ENCODE results near the gene ANXA9.

The ANXA9 gene, protein sequence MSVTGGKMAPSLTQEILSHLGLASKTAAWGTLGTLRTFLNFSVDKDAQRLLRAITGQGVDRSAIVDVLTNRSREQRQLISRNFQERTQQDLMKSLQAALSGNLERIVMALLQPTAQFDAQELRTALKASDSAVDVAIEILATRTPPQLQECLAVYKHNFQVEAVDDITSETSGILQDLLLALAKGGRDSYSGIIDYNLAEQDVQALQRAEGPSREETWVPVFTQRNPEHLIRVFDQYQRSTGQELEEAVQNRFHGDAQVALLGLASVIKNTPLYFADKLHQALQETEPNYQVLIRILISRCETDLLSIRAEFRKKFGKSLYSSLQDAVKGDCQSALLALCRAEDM

DNA sequence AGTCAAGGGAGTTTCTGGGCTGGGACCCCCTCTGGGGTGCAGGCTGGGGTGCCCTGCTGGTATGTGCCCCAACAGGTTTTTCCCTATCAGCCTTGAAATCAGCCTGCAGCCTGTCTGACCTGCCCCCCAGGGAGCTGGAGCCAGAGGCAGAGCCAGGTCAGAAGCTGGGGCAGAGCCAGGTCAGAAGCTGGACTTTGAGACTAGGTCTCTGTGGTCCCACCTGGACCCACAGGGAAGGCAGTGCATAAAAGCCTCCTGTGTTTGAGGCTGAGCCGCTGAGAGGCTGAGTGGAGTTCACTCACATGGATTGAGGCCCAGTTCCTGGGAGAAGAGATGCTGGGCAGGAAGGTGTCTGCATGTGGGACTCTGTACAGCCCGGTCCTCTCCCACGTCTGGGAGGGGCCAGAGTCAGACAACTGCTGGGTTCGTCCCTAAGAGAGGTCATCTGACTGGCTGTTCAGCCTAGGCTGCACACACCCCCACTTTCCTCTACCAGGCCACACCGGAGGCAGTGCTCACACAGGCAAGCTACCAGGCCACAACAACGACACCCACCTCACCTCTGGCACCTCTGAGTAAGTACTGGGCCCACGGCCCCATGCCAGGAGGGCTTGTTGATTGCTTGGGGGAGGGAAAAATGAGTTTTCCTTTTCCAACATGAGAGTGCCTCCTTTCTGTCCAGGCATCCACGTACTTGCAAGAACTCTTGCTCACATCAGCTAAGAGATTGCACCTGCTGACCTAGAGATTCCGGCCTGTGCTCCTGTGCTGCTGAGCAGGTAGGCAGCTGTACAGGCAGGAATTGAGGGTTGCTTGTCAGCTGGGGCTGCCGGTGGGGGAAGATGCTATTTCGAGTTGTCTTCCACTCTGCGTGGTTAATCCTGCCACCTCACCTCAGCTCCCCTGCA, at the start of gene ANXA9:
ANXA9 (plus strand) TSS at position 488 of the 908 bp plus-strand sequence. CDS start 814 bp downstream, outside the sequence.
- no peak for DNase-seq (ENCODE audit: extremely low read depth in 1 of 2, low read depth in 1 of 2)

DNA sequence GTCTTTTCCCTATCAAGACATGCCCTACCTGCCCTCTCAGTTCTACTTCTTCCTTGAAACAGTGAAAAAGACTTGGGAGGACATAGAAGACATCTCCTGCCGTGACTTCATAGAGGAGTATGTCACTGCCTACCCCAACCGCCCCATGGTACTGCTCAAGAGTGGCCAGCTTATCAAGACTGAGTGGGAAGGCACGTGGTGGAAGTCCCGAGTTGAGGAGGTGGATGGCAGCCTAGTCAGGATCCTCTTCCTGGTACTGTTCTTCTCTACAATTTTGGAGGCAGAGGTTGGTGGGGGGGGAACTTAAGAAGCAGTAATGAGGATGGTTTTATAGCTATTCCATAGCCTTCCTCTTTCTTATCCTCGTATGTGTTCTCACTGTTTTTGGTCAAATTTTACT, 37.2 kb upstream of the ANXA9 start:
- DNase-seq (ENCODE audit: extremely low read depth in 1 of 2, low read depth in 1 of 2) = no peak

DNA sequence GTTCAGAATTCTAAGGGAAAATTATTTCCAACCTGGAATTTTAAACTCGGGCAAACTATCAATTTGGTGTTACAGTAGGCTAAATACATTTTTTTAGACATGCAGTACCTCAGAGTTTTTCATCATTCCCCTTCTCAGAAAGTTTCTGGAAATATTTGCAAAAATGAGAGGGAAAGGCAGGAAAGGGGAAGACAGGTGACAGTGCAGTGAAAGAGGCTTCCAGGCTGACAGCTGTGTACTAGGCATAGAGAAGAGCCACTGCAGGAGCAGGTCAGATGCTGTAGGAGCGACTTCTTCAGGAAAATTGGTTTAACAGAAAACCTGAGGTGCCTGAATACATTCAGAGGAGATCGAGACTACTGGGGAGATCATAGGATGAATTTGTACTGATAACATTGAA, 27.4 kb upstream of the ANXA9 start:
- DNase-seq (ENCODE audit: extremely low read depth in 1 of 2, low read depth in 1 of 2) = no peak

DNA sequence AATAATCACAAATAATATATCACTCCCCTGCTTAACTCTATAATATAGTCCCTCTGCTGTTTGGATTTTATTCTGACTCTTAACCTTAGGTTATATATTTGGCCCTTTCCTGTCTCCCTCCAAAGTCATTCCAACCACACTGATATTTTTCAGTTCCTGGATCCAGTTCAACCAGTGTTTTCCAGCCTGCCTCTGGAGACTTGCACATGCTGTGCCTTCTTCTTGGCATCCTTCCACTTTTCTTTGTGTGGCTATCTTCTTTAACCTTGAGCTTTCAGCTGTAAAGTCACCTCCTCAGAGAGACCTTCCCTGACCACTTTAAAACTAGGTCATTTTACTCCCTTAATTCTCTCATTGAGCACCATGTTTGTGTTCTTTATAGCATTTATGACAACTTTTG, 26.8 kb upstream of the ANXA9 start:
- no peak for DNase-seq (ENCODE audit: extremely low read depth in 1 of 2, low read depth in 1 of 2)

DNA sequence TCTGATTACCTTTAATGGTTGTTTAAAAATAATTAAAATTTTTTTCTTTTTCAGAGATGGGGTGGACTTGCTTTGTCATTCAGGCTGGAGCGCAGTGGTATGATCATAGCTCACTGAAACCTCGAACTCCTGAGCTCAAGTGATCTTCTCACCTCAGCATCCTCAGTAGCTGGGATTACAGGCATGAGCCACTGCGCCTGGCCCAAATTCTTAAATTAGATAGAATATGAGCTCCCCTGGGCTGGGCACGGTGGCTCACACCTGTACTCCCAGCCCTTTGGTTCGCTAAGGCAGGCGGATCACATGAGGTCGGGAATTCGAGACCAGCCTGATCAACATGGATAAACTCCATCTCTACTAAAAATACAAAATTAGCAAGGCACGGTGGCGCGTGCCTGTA, 24.4 kb upstream of the ANXA9 start:
- no peak for DNase-seq (ENCODE audit: extremely low read depth in 1 of 2, low read depth in 1 of 2)

DNA sequence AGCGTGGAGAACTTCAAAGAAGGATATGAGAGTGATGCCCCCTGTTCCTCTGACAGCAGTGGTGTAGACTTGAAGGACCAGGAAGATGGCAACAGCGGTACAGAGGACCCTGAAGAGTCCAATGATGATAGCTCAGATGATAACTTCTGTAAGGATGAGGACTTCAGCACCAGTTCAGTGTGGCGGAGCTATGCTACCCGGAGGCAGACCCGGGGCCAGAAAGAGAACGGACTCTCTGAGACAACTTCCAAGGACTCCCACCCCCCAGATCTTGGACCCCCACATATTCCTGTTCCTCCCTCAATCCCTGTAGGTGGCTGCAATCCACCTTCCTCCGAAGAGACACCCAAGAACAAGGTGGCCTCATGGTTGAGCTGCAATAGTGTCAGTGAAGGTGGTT, 21.4 kb upstream of the ANXA9 start:
- no peak for DNase-seq (ENCODE audit: extremely low read depth in 1 of 2, low read depth in 1 of 2)

DNA sequence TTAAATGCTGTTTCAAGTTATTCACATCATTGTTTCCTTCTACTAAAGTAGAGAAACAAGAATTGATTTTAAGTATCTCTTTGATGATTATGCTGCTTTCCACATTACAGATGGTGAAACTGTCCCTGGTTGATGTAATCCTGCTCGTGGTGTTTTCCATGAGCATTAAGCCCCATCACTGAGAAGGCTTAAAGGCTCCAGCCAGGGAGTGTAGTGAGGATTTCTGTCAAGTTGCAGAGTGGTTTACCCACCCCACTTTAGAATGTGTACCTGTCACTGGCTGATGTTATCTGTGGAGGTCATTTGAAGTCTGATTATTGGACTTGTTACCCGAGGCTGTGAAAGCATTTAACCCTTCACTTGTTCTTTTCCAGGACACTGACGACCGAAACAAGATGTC, 20.3 kb upstream of the ANXA9 start:
- no peak for DNase-seq (ENCODE audit: extremely low read depth in 1 of 2, low read depth in 1 of 2)

DNA sequence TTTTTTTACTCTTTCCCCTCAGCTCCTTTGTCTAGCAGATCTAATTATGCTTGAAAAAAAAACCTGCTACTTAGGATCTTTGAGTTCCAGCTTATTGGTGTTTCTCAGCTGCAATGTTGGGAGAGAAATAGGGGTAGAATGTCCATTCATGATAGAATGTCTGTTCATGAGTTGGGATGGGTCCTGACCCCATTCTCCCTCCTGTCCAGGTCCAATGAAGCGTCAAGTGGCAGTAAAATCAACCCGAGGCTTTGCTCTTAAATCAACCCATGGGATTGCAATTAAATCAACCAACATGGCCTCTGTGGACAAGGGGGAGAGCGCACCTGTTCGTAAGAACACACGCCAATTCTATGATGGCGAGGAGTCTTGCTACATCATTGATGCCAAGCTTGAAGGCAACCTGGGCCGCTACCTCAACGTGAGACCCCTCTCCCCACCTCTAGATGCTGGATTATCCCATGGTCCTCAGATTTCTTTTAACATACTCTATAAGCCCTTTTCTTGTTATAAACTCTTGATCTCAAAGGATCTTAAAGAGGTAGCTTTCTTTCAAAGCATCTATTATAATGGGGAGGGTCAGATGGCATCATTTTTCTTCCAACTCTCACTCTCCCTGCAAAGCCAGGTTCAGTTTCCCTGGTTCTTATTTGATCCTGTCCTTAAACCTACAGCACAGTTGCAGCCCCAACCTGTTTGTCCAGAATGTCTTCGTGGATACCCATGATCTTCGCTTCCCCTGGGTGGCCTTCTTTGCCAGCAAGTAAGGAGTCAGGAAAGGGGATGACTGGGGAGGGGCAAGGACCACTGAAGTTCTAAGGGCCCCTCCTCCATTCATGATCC, 18.6 kb upstream of the ANXA9 start:
- no peak for DNase-seq (ENCODE audit: extremely low read depth in 1 of 2, low read depth in 1 of 2)

DNA sequence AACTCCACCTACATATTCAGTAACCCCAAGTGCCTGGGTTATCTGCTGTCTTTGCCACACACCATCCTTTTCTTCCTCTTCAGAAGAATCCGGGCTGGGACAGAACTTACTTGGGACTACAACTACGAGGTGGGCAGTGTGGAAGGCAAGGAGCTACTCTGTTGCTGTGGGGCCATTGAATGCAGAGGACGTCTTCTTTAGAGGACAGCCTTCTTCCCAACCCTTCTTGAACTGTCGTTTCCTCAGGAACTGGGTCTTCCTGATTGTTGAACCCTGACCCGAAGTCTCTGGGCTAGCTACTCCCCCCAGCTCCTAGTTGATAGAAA, 18.0 kb upstream of the ANXA9 start:
- DNase-seq (ENCODE audit: extremely low read depth in 1 of 2, low read depth in 1 of 2) = no peak

DNA sequence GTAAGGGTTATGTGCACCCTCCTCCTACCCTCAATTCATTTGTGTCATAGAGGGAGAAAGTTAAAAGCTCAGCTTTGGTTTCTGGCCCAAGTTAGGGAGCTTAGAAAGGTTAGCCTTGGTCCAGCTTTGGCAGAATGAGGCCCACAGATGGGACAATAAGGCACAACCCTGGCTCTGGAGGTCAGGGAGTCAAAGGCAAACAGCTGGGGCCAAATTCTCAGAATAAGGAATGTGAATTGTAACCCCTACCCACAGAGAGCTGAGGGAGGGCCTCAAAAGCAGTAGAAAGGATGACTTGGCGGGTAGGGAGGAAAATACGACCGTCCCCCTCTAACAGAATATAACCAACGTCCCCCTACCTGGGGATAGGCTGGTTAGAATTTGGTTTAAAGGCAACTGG, 16.5 kb upstream of the ANXA9 start:
- no peak for DNase-seq (ENCODE audit: extremely low read depth in 1 of 2, low read depth in 1 of 2)

DNA sequence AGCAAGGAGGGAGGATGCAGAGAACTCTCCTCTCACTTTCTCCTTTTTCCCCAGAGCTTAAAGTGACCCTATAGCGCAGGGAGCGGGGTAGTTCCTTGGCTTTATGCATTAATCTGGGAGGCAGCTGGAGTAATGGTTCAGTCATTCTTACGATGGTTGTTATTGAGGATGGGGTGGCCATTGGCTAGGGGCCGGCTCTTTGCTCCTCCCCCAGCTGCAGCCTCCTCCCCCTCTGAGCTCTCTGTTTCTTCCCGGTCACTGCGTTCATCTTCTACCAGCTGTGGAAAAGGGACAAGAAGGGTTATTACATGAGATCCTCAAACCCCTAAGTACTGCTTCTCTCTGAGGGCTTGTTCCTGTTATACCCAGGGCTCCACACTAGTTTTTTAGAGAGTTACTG, 16.1 kb upstream of the ANXA9 start:
- no peak for DNase-seq (ENCODE audit: extremely low read depth in 1 of 2, low read depth in 1 of 2)

DNA sequence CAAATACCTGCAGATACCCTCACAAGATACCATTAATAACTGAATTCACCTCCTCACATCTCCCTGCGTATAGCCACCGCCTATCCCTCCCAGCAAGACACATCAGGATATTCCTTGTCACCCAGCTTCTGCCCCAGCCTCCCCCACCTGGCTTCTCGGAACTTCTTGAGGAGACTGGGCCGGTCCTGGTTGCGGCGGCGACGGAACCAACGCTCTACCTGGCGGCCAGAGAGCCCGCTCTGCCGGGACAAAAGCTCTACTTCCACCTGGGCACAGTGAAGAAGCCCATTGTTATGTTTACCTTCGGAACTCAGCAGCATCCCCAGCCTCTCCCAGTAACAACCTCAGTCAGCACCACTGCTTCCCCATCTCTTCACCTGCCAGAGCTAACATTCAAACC, 14.2 kb upstream of the ANXA9 start:
- DNase-seq (ENCODE audit: extremely low read depth in 1 of 2, low read depth in 1 of 2) = no peak

DNA sequence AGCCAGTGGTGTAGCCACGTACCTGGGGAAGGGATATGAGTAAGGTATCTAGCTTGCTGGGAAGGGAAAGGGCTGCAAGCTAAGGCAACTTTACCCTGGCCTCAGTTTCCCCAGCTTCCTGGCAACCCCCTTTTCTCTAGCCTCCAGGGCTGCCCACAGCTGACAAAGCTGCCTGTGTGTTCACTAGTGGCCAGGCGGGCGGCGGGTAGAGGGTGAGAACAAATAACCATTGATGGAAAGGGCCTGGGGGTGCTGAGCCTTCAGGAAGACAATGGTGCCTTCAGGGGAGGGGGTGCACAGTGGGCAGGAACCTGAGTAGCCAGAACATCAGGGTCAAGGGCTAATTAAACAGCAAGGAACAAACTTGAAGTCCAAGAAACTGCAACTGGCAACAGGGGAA, 13.6 kb upstream of the ANXA9 start:
- no peak for DNase-seq (ENCODE audit: extremely low read depth in 1 of 2, low read depth in 1 of 2)

DNA sequence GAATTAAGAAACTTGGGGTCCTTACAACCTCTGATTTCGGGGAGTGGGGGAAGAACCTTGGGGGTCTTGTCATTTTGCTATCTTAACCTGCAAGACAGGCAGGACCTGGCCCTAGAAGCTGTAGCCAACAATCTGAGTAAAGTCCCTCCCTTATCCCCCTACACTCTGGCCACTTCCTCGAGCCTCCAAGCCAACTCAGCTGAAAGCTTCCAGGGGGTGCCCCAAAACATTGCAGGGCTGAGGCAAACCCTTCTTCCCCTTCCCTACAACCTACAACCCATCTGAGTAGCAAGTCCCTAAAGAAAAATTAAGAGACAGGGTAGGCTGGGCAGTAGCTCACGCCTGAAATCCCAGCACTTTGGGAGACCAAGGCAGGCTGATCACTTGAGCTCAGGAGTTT, 12.5 kb upstream of the ANXA9 start:
- no peak for DNase-seq (ENCODE audit: extremely low read depth in 1 of 2, low read depth in 1 of 2)

DNA sequence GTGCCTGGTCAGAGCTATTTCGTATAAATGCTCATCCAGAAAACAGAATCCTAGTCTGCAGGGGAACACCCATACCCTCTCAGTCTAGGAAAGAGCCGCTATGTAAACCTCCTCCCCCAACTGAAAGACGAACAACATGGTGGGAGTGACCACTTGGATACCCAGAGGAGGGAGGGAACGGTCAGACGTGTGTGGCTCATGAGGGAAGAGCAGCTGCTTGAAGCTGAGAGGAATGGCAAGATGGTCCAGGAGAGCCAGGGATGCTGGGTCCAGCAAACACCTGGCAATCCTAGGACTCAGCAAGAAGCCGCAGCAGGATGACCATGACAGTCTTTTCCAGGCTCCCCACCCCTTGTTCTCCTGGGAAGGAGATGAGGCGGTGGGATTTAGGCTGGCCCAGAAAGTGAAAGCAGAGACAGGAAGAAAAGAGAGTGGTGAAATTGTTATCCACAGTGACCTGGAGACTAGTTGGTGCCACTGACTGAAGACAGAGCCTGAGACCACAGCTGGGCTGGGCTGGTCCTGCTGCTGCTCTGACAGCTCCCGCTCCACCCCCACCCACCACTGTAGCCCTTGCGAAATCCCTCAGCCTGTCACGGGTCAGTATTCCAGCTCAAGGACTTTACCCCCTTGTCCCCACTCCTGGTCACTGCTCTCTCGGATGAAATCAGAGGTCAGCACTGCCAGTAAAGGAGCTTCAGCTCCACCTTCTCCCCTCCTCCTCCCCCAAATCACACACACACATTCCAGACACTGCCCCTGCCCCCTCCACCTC, 11.1 kb upstream of the ANXA9 start:
- DNase-seq (ENCODE audit: extremely low read depth in 1 of 2, low read depth in 1 of 2) = no peak

DNA sequence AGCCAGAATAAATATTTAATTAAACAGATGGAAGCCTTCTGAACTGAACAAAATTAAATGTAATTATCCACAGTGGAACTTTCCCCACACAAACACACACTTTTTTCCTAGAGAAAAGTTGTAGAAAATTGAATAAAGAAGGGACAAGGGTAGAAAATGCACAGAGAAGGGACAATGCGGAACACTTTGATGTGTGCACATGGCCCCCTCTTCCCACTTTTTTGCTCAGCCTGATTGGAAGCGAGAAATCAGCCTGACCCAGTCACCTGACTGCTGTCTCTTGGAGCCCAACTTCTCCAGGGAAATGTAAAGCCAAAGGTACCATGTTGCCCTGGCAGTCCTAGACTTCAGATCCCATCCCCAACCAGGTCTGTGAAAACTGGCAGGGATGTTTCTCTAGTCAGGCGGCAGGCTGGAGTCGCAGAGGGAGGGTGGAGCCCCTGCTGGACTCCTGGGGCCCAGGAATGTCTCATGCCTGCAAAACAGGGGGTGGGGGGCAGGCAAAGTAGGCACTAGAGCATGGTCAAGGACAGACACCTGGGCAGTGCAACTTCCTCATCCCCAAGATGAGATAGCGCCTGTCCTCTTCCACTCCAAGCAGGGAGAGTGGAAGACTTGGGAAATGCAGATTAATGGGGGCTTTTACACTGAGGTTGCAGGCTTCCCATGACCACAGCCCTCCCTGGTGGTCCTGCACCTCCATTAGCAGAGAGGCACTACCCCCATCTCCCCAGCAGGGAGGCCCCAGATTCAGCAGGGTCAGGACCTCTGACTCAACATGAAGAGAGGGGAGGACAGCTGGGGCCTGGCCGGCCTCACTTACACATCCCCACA, 10.3 kb upstream of the ANXA9 start:
- no peak for DNase-seq (ENCODE audit: extremely low read depth in 1 of 2, low read depth in 1 of 2)

DNA sequence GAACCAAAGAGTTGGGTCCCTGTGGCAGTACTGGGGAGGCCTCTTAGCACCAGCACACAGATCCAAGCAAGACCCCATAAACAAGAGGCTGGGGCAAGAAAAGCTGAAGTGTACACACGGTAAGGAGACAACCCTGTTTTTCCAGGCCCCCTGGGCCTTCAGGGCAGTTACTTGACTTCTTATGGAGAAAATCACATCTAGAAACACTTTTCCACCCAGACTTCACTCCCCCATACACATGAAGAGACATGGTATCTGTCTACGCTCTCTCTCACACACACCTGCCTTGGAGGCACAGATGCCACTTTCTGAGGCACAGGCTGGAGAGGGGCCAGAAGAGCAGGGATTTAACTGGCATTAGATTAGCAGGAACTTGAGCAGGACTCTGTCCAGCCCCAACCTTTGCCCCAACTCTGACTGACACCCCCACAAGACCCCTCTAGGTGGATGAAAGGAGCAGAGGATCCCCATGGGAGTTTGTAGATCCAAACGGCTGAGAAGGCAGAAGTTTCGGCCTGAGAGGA, 9.6 kb upstream of the ANXA9 start:
- DNase-seq (ENCODE audit: extremely low read depth in 1 of 2, low read depth in 1 of 2) = no peak

DNA sequence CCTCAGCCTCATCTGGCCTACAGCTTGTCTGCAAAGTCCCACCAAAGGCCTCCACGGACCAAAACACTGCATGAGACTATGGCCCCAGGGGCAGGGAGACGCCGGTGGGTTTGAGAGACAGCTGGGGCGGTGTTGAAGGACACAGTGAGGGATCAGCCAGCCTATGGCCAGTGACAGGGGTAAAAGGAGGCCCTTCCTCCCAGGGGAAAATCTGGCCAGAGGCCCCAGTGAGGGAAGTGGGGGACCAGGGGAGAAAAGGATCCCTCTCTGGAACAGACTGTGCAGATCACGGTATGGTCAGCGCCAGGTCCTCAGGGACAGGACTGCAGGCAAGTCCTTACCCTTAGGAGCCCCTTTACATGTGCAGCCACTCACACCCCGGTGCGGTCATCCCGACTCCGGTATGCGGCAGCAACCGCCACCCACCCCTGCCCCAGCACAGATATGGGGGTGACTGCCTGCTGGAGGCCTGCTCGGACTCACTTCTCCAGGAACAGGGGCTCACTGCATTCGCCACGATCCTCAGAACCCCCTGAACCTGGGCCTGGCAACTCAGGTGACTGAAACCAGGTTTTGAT, 8.7 kb upstream of the ANXA9 start:
- DNase-seq (ENCODE audit: extremely low read depth in 1 of 2, low read depth in 1 of 2) = peak in 1 of 2 donors; percentile 32

All from stimulated activated CD8-positive, alpha-beta memory T cell treated with anti-CD3 and anti-CD28 coated beads, Interleukin-7, amount 100 ng/mL, for 48 hours (primary cell).